Measurements from ENCODE around the gene RHBDF1. TPM values are rescaled to one million over a fixed set of nuclear protein-coding genes. Genes with fewer than 3 reads are reported as not detected.

The RHBDF1 gene
- total and polyA plus RNA-seq, 2 of the 13 experiments (the other 11 are each of a cell fraction or from before 2014, with no cell fraction given) = 5.4 to 26.9 TPM

GRCh38 chr16:117379-118365 is 45.2 kb upstream of the RHBDF1 start (continued):
- TF ChIP-seq MXI1 (IDR thresholded peaks at IDR 0.05; ENCODE audit: borderline replicate concordance, low read depth, low read length) (peak; percentile 20; the same call in 1 of the 3 replicates), HIVEP1 (CRISPR knock-in tag; IDR thresholded peaks at IDR 0.05) (no peak), HNF4G (IDR thresholded peaks at IDR 0.05; ENCODE audit: borderline replicate concordance, low read depth, low read length) (no peak), HNF4G (CRISPR knock-in tag; IDR thresholded peaks at IDR 0.05; ENCODE audit: borderline replicate concordance, low read depth) (no peak), HNRNPL (IDR thresholded peaks at IDR 0.05; ENCODE audit: low read depth, low read length) (peak; percentile 96), ZNF687 (CRISPR knock-in tag; IDR thresholded peaks at IDR 0.05) (peak; percentile 65), NFKB2 (CRISPR knock-in tag; IDR thresholded peaks at IDR 0.05; ENCODE audit: borderline replicate concordance) (0 out of 2 replicates have a peak, but pooled peaks have one; percentile 46), ZFP90 (CRISPR knock-in tag; IDR thresholded peaks at IDR 0.05; ENCODE audit: borderline replicate concordance) (no peak), HMGA1 (CRISPR knock-in tag; conservative IDR thresholded peaks at IDR 0.05) (no peak), SAP130 (CRISPR knock-in tag; IDR thresholded peaks at IDR 0.05; ENCODE audit: low read depth) (peak; percentile 39; the same call in 1 of the 2 replicates), XRCC5 (optimal IDR thresholded peaks at IDR 0.05; ENCODE audit: low read length) (peak; percentile 81), RAD21 (CRISPR knock-in tag; IDR thresholded peaks at IDR 0.05) (peak; percentile 77), TEAD3 (CRISPR knock-in tag; optimal IDR thresholded peaks at IDR 0.05; ENCODE audit: borderline replicate concordance) (peak; percentile 61), ZBTB33 (CRISPR knock-in tag; IDR thresholded peaks at IDR 0.05) (peak; percentile 36; the same call in 1 of the 2 replicates), ZMYM3 (CRISPR knock-in tag; IDR thresholded peaks at IDR 0.05) (no peak), ZBTB2 (CRISPR knock-in tag; IDR thresholded peaks at IDR 0.05; ENCODE audit: low read depth) (no peak), ATF7 (IDR thresholded peaks at IDR 0.05) (no peak), ATF7 (CRISPR knock-in tag; IDR thresholded peaks at IDR 0.05) (no peak), ZNF382 (CRISPR knock-in tag; IDR thresholded peaks at IDR 0.05; ENCODE audit: borderline replicate concordance) (no peak), NCOR1 (IDR thresholded peaks at IDR 0.05; ENCODE audit: borderline replicate concordance, low read length) (no peak), HNRNPLL (IDR thresholded peaks at IDR 0.05; ENCODE audit: low read depth, low read length, poor library complexity, severe bottlenecking) (no peak), ATAD3A (CRISPR knock-in tag; IDR thresholded peaks at IDR 0.05) (no peak), ZNF569 (CRISPR knock-in tag; IDR thresholded peaks at IDR 0.05; ENCODE audit: borderline replicate concordance) (no peak)

Data from HepG2 (cell line).